ENCODE measurements around the gene TNFSF11. TPM values are rescaled to one million over a fixed set of nuclear protein-coding genes. Genes with fewer than 3 reads are reported as not detected.

TNFSF11 gene
- total and polyA plus RNA-seq, 2 experiments from 2014 or later = not detected

GRCh38 chr13:42526804-42527203 is 47.1 kb upstream of the TNFSF11 start:
- peaks cover 32% of the 10 kb centered on the region for H3K27me3 ChIP-seq (replicated peaks; ENCODE audit: insufficient read depth)
- DNase-seq = no peak
- no peaks in the 10 kb centered on the region for H3K79me2 ChIP-seq (ENCODE audit: insufficient read depth)
- H3K9ac ChIP-seq = no peak overlapping the region
- H3K4me1 ChIP-seq (ENCODE audit: insufficient read depth) = no peaks in the 10 kb centered on the region
- H4K20me1 ChIP-seq (ENCODE audit: insufficient read depth) = no peaks in the 10 kb centered on the region
- no peak overlapping the region for H3K4me2 ChIP-seq (ENCODE audit: unreplicated experiment)
- no peaks in the 10 kb centered on the region for H3K36me3 ChIP-seq (ENCODE audit: low read depth)
- no peaks in the 10 kb centered on the region for H3K9me2 ChIP-seq (ENCODE audit: insufficient read depth)
- H3K27ac ChIP-seq = no peak overlapping the region
- TF ChIP-seq EZH2phosphoT487 (IDR thresholded peaks at IDR 0.05; ENCODE audit: insufficient read depth, low read depth) = no peak
- TF ChIP-seq EZH2 (IDR thresholded peaks at IDR 0.05; ENCODE audit: insufficient read depth, poor library complexity, severe bottlenecking) = no peak
- H3F3A ChIP-seq (ENCODE audit: insufficient read depth) = no peaks in the 10 kb centered on the region
- WGBS, 2 experiments (ENCODE audit: low coverage in 1 of 2, low lambda C conversion rate in 2 of 2, missing lambda C conversion rate in 2 of 2) = 19 to 33% methylated on average over 3 of the region's 3 CpGs
- H3K4me3 ChIP-seq = no peak overlapping the region
- no peaks in the 10 kb centered on the region for H3K9me3 ChIP-seq (ENCODE audit: low read depth)
- no peak overlapping the region for H2AFZ ChIP-seq
- in situ Hi-C loops (cut with MboI) = no loop called here

- no peak for TF ChIP-seq EZH2phosphoT487 (IDR thresholded peaks at IDR 0.05; ENCODE audit: insufficient read depth, low read depth)
- TF ChIP-seq EZH2 (IDR thresholded peaks at IDR 0.05; ENCODE audit: insufficient read depth, poor library complexity, severe bottlenecking) = no peak
- DNase-seq = no peak
Observed at GRCh38 chr13:42532561-42533335, 41.2 kb upstream of the TNFSF11 start.

GRCh38 chr13:42533336-42533591 is 40.7 kb upstream of the TNFSF11 start:
- H3K4me3 ChIP-seq = no peak overlapping the region
- no peaks in the 10 kb centered on the region for H3K79me2 ChIP-seq (ENCODE audit: insufficient read depth)
- no peak overlapping the region for H3K27ac ChIP-seq
- WGBS, 2 experiments (ENCODE audit: low coverage in 1 of 2, low lambda C conversion rate in 2 of 2, missing lambda C conversion rate in 2 of 2) = 55 to 61% methylated on average over 1 of the region's 1 CpG
- H3K36me3 ChIP-seq (ENCODE audit: low read depth) = no peaks in the 10 kb centered on the region
- no peaks in the 10 kb centered on the region for H3K9me2 ChIP-seq (ENCODE audit: insufficient read depth)
- H3K4me2 ChIP-seq (ENCODE audit: unreplicated experiment) = no peak overlapping the region
- H3F3A ChIP-seq (ENCODE audit: insufficient read depth) = no peaks in the 10 kb centered on the region
- no peak overlapping the region for H3K9ac ChIP-seq
- TF ChIP-seq EZH2 (IDR thresholded peaks at IDR 0.05; ENCODE audit: insufficient read depth, poor library complexity, severe bottlenecking) (no peak), EZH2phosphoT487 (IDR thresholded peaks at IDR 0.05; ENCODE audit: insufficient read depth, low read depth) (no peak)
- no peaks in the 10 kb centered on the region for H3K9me3 ChIP-seq (ENCODE audit: low read depth)
- H2AFZ ChIP-seq = no peak overlapping the region
- H3K4me1 ChIP-seq (ENCODE audit: insufficient read depth) = no peaks in the 10 kb centered on the region
- DNase-seq = no peak
- peaks cover 18% of the 10 kb centered on the region for H3K27me3 ChIP-seq (replicated peaks; ENCODE audit: insufficient read depth)
- in situ Hi-C loops (cut with MboI) = no loop called here
- H4K20me1 ChIP-seq (ENCODE audit: insufficient read depth) = no peaks in the 10 kb centered on the region

More at GRCh38 chr13:42532561-42533335, 41.2 kb upstream of the TNFSF11 start:
- Histone ChIP-seq H3K9ac (no peak overlapping the region), H3K4me1 (ENCODE audit: insufficient read depth) (no peaks in the 10 kb centered on the region), H3K9me3 (ENCODE audit: low read depth) (no peaks in the 10 kb centered on the region), H3K27me3 (replicated peaks; ENCODE audit: insufficient read depth) (peaks cover 18% of the 10 kb centered on the region), H2AFZ (no peak overlapping the region), H4K20me1 (ENCODE audit: insufficient read depth) (no peaks in the 10 kb centered on the region), H3K9me2 (ENCODE audit: insufficient read depth) (no peaks in the 10 kb centered on the region), H3K36me3 (ENCODE audit: low read depth) (no peaks in the 10 kb centered on the region), H3K79me2 (ENCODE audit: insufficient read depth) (no peaks in the 10 kb centered on the region), H3K27ac (no peak overlapping the region), H3K4me3 (no peak overlapping the region), H3F3A (ENCODE audit: insufficient read depth) (no peaks in the 10 kb centered on the region), H3K4me2 (ENCODE audit: unreplicated experiment) (no peak overlapping the region)
- 22 to 33% methylated on average over 4 of the region's 4 CpGs for WGBS, 2 experiments (ENCODE audit: low coverage in 1 of 2, low lambda C conversion rate in 2 of 2, missing lambda C conversion rate in 2 of 2)
- in situ Hi-C loops (cut with MboI) = no loop called here

DNA sequence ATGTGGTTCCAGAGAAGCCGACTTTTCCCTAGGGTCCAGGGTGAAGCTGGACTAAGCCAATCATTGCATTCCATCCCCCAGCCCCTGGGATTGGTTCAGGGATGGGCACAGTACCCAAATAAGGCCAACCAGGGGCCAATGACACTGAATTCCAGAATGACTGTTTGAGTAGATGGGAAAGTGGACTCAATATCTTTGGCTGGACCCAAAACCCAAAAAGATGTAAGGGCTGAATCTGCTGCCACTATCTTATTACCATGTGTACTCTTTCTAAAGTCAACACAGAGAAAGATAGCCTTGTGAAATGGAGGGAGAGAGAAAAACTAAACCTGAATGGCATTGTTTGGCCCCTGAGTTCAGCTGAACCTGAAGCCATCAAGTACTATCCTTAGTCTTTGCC is 39.2 kb upstream of the TNFSF11 start:
- no peak for DNase-seq
- H3K9ac ChIP-seq = no peak overlapping the region
- H3K9me3 ChIP-seq (ENCODE audit: low read depth) = no peaks in the 10 kb centered on the region
- H3K4me1 ChIP-seq (ENCODE audit: insufficient read depth) = no peaks in the 10 kb centered on the region
- TF ChIP-seq EZH2phosphoT487 (IDR thresholded peaks at IDR 0.05; ENCODE audit: insufficient read depth, low read depth) (no peak), EZH2 (IDR thresholded peaks at IDR 0.05; ENCODE audit: insufficient read depth, poor library complexity, severe bottlenecking) (no peak)
- H3K27ac ChIP-seq = no peak overlapping the region
- H3K27me3 ChIP-seq (replicated peaks; ENCODE audit: insufficient read depth) = peaks cover 18% of the 10 kb centered on the region
- 6 to 30% methylated on average over 1 of the region's 1 CpG for WGBS, 2 experiments (ENCODE audit: low coverage in 1 of 2, low lambda C conversion rate in 2 of 2, missing lambda C conversion rate in 2 of 2)
- in situ Hi-C loops (cut with MboI) = no loop called here
- H3F3A ChIP-seq (ENCODE audit: insufficient read depth) = no peaks in the 10 kb centered on the region
- no peak overlapping the region for H2AFZ ChIP-seq
- no peaks in the 10 kb centered on the region for H4K20me1 ChIP-seq (ENCODE audit: insufficient read depth)
- H3K9me2 ChIP-seq (ENCODE audit: insufficient read depth) = no peaks in the 10 kb centered on the region
- no peak overlapping the region for H3K4me3 ChIP-seq
- H3K4me2 ChIP-seq (ENCODE audit: unreplicated experiment) = no peak overlapping the region
- no peaks in the 10 kb centered on the region for H3K79me2 ChIP-seq (ENCODE audit: insufficient read depth)
- H3K36me3 ChIP-seq (ENCODE audit: low read depth) = no peaks in the 10 kb centered on the region
